Hepatocyte (in vitro differentiated cells): Measurements from ENCODE around the gene TEC. TPM values are rescaled to one million over a fixed set of nuclear protein-coding genes. Genes with fewer than 3 reads are reported as not detected.
"Not testable (repeated sequence)": the region's sequence is repeated elsewhere in the genome, so short reads cannot be mapped to it uniquely, and the experiment has no call there.

ENCODE experiments used
- DNase-seq: peaks from one replicate; pipeline ENCODE4 v3.0.0-alpha.2; 2016; ENCODE audit warnings: low spot score
- H2AFZ ChIP-seq: fragments of 200-600 bp; sonication (generic); 2 replicates; pipeline ENCODE4 v1.6.0; 2016; ENCODE audit warnings: antibody characterized with exemption, mild to moderate bottlenecking
- H3K27ac ChIP-seq: fragments of 200-600 bp; sonication (generic); 2 replicates; pipeline ENCODE4 v1.5.1; 2016; ENCODE audit warnings: mild to moderate bottlenecking
- H3K27me3 ChIP-seq: fragments of 200-600 bp; sonication (generic); 2 replicates; pipeline ENCODE4 v1.6.1; 2016
- H3K36me3 ChIP-seq: fragments of 200-600 bp; sonication (generic); replicated peaks from 2 replicates; pipeline ENCODE4 v1.5.1; 2016; ENCODE audit warnings: low read depth; ENCODE audit not compliant: insufficient read depth
- H3K4me1 ChIP-seq: fragments of 200-600 bp; sonication (generic); 2 replicates; pipeline ENCODE4 v1.5.1; 2016; ENCODE audit warnings: mild to moderate bottlenecking, moderate library complexity; ENCODE audit not compliant: insufficient read depth
- H3K4me2 ChIP-seq: fragments of 200-600 bp; sonication (generic); 2 replicates; pipeline ENCODE4 v1.6.0; 2016
- H3K4me3 ChIP-seq: fragments of 200-600 bp; sonication (generic); 2 replicates; pipeline ENCODE4 v1.5.1; 2016; ENCODE audit warnings: mild to moderate bottlenecking
- H3K79me2 ChIP-seq: fragments of 200-600 bp; sonication (generic); 2 replicates; pipeline ENCODE4 v1.6.0; 2017; ENCODE audit warnings: mild to moderate bottlenecking
- H3K9me2 ChIP-seq: fragments of 200-600 bp; sonication (generic); replicated peaks from 2 replicates; pipeline ENCODE4 v1.6.0; 2017; ENCODE audit warnings: mild to moderate bottlenecking; ENCODE audit not compliant: insufficient read depth
- H3K9me3 ChIP-seq: fragments of 200-600 bp; sonication (generic); 2 replicates; pipeline ENCODE4 v1.5.1; 2016; ENCODE audit warnings: low read depth, mild to moderate bottlenecking
- H4K20me1 ChIP-seq: fragments of 200-600 bp; sonication (generic); 2 replicates; pipeline ENCODE4 v1.6.0; 2016; ENCODE audit warnings: mild to moderate bottlenecking; ENCODE audit not compliant: insufficient read depth, poor library complexity, severe bottlenecking
- CTCF ChIP-seq: fragments of 200-600 bp; sonication (generic); IDR thresholded peaks from 2 replicates; pipeline ENCODE4 v1.5.1; 2016; ENCODE audit warnings: antibody characterized with exemption, mild to moderate bottlenecking; ENCODE audit not compliant: poor library complexity
- EZH2 ChIP-seq: fragments of 200-600 bp; sonication (generic); IDR thresholded peaks from 2 replicates; pipeline ENCODE4 v1.6.1; 2016; ENCODE audit warnings: antibody characterized with exemption, mild to moderate bottlenecking, borderline replicate concordance
- EZH2phosphoT487 ChIP-seq: fragments of 200-600 bp; sonication (generic); IDR thresholded peaks from one replicate; pipeline ENCODE4 v1.6.1; 2018; ENCODE audit warnings: antibody characterized with exemption, mild to moderate bottlenecking, low read depth, moderate library complexity; ENCODE audit not compliant: unreplicated experiment, severe bottlenecking
- WGBS: methylation state at CpG from one replicate; pipeline ENCODE4 v1.1.6; 2016; ENCODE audit warnings: low lambda C conversion rate; ENCODE audit errors: missing lambda C conversion rate; 5-methylcytosine and 5-hydroxymethylcytosine counted together
- polyA plus RNA-seq: library from polyadenylated mRNA; unstranded; fragments of >200 nt; fragmentation: Nextera tagmentation; extraction: Ambion mirVana; gene quantifications from 2 replicates; pipeline ENCODE4 v1.2.1, GENCODE V29; 2016
- total RNA-seq: library from RNA; depleted of rRNA; stranded (reverse); fragments of >200 nt; gene quantifications from 2 replicates; pipeline ENCODE4 v1.2.3, GENCODE V29; 2014

TEC gene
- total and polyA plus RNA-seq, 2 experiments from 2014 or later, result 1.3 to 2.1 TPM

- no peak overlapping the region for H3K27ac ChIP-seq
- no peak overlapping the region for H2AFZ ChIP-seq
- 86% methylated on average over 2 of the region's 2 CpGs for WGBS
- H3K36me3 ChIP-seq, result no peaks in the 10 kb centered on the region
- no peak for DNase-seq
- no peaks in the 10 kb centered on the region for H4K20me1 ChIP-seq
- no peaks in the 10 kb centered on the region for H3K9me2 ChIP-seq
- no peak overlapping the region for H3K4me3 ChIP-seq
- no peaks in the 10 kb centered on the region for H3K79me2 ChIP-seq
- H3K4me1 ChIP-seq, result no peaks in the 10 kb centered on the region
- H3K27me3 ChIP-seq, result no peaks in the 10 kb centered on the region
- TF ChIP-seq CTCF (no peak), EZH2phosphoT487 (no peak), EZH2 (no peak)
- H3K9me3 ChIP-seq, result no peaks in the 10 kb centered on the region
- H3K4me2 ChIP-seq, result no peak overlapping the region
Measured at GRCh38 chr4:48222491-48222890, 47.1 kb downstream of the TEC start.

GRCh38 chr4:48219430-48219829 lies 50.2 kb downstream of the TEC start:
- H3K79me2 ChIP-seq, H4K20me1 ChIP-seq, H3K36me3 ChIP-seq, H2AFZ ChIP-seq, H3K4me1 ChIP-seq, H3K4me2 ChIP-seq, H3K9me3 ChIP-seq, DNase-seq, H3K4me3 ChIP-seq, H3K27ac ChIP-seq, H3K27me3 ChIP-seq, H3K9me2 ChIP-seq: not testable (repeated sequence)
- WGBS, result 68% methylated on average over 8 of the region's 8 CpGs

- Histone ChIP-seq H3K9me3 (no peaks in the 10 kb centered on the region), H2AFZ (no peak overlapping the region), H3K9me2 (no peaks in the 10 kb centered on the region), H3K27ac (no peak overlapping the region), H4K20me1 (no peaks in the 10 kb centered on the region), H3K4me3 (no peak overlapping the region), H3K36me3 (no peaks in the 10 kb centered on the region), H3K79me2 (no peaks in the 10 kb centered on the region), H3K4me2 (no peak overlapping the region), H3K27me3 (no peaks in the 10 kb centered on the region), H3K4me1 (no peaks in the 10 kb centered on the region)
- TF ChIP-seq EZH2, result no peak
- no peak for TF ChIP-seq EZH2phosphoT487
- TF ChIP-seq CTCF, result no peak
- no peak for DNase-seq
- 100% methylated on average over 1 of the region's 1 CpG for WGBS
Measured at GRCh38 chr4:48216563-48216962, 53.1 kb downstream of the TEC start.

GRCh38 chr4:48215977-48216376 lies 53.7 kb downstream of the TEC start:
- Histone ChIP-seq H2AFZ (no peak overlapping the region), H3K4me2 (no peak overlapping the region), H3K9me3 (no peaks in the 10 kb centered on the region), H3K36me3 (no peaks in the 10 kb centered on the region), H4K20me1 (no peaks in the 10 kb centered on the region), H3K79me2 (no peaks in the 10 kb centered on the region), H3K27me3 (no peaks in the 10 kb centered on the region), H3K27ac (no peak overlapping the region), H3K4me3 (no peak overlapping the region), H3K9me2 (no peaks in the 10 kb centered on the region), H3K4me1 (no peaks in the 10 kb centered on the region)
- 96% methylated on average over 1 of the region's 1 CpG for WGBS
- DNase-seq, result no peak
- TF ChIP-seq EZH2, result no peak
- TF ChIP-seq EZH2phosphoT487, result no peak
- no peak for TF ChIP-seq CTCF
